ENCODE results near the gene SUN2. TPM values are rescaled to one million over a fixed set of nuclear protein-coding genes. Genes with fewer than 3 reads are reported as not detected.

Gene SUN2
- total RNA-seq, 1 experiment from 2014 or later, result 66.3 TPM

DNA sequence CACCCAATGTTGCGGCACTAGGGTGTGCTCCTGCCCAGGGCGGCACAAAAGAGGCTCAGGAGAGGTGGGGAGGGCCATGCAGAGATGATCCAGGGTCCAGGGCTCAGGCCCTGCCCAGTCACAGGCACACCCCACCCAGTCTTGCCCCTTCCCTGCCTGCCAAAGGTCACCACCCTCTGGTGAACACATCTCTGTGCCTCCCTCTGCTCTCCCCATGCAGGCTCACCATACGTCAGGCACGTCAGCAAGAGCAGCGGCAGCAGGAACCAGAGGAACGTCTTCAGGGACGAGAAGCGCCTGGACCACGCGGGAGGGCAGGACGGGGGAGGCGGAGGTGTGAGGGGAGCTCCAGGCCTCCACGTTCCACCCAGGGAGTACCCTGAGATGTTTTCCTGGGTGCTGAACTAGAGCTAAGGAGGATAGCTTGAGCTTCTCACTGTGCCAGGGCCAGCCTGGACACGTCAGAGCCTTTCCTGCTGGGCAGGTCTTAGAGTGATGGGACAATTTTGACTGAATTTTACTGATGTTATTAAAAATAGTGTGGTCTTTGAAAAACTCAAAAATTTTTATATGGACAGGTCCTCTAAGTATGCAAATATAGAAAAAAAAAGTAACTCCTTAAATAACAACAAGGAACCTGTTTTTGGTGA, 7.2 kb downstream of the SUN2 start:
- no peaks in the 10 kb centered on the region for H3K9me3 Mint-ChIP-seq (ENCODE audit: low read depth, unreplicated experiment)
- no peak overlapping the region for H3K27ac Mint-ChIP-seq (ENCODE audit: unreplicated experiment)
- CTCF ChIA-PET, result no interaction called here
- intact Hi-C loops (cut with micrococcal nuclease; ENCODE audit: unreplicated experiment), result no loop called here
- TF ChIP-seq, protein P1, sequence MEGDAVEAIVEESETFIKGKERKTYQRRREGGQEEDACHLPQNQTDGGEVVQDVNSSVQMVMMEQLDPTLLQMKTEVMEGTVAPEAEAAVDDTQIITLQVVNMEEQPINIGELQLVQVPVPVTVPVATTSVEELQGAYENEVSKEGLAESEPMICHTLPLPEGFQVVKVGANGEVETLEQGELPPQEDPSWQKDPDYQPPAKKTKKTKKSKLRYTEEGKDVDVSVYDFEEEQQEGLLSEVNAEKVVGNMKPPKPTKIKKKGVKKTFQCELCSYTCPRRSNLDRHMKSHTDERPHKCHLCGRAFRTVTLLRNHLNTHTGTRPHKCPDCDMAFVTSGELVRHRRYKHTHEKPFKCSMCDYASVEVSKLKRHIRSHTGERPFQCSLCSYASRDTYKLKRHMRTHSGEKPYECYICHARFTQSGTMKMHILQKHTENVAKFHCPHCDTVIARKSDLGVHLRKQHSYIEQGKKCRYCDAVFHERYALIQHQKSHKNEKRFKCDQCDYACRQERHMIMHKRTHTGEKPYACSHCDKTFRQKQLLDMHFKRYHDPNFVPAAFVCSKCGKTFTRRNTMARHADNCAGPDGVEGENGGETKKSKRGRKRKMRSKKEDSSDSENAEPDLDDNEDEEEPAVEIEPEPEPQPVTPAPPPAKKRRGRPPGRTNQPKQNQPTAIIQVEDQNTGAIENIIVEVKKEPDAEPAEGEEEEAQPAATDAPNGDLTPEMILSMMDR (IDR thresholded peaks at IDR 0.05; ENCODE audit: unreplicated experiment), result no peak
- H3K4me3 Mint-ChIP-seq (ENCODE audit: low read depth, unreplicated experiment), result no peak overlapping the region
- H3K36me3 Mint-ChIP-seq (ENCODE audit: insufficient read depth, unreplicated experiment), result peaks cover 70% of the 10 kb centered on the region
- no peaks in the 10 kb centered on the region for H3K27me3 Mint-ChIP-seq (ENCODE audit: unreplicated experiment)
- H3K4me1 Mint-ChIP-seq (ENCODE audit: low read depth, unreplicated experiment), result peaks cover 3% of the 10 kb centered on the region
- no peak for DNase-seq
- no TSS peak for BruUV-seq (replicated peaks)

DNA sequence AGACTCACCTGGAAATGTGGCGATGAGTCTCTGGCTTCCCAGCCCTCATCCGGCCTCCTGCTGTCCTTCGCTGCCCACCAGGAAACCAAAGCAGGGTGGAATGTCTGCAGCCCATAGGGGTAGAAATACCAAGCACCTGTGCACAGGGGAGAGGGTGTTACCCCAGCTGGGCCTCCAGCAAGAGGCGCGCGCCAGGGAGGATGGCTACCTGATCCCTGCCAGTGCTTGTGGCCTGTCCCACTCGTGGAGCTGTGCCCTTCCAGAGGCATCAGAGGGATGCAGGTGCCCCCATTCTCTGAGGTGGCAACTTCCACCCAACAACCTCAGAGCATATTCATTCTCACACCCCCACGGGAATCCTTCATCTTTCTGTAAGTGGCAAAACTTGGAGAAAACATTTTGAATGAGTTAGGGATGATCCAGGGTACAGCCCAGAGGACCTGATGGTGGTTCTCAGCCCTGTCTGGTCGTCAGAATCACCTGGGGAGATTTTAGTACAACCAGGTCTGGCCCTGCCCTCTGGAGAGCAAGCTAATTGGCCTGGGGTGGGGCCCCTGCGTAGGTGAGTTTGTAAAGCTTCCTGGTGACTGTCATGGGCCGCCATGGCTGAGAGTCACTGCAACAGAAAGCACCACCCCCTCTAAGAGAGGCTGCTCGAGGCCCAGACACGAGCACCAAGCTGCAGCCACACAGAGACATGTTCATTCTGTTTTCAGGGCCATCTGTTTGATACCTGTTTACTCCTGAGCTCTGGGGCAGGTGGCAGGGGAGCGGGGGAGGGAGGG, 9.9 kb downstream of the SUN2 start:
- intact Hi-C loops (cut with micrococcal nuclease; ENCODE audit: unreplicated experiment), result no loop called here

DNA sequence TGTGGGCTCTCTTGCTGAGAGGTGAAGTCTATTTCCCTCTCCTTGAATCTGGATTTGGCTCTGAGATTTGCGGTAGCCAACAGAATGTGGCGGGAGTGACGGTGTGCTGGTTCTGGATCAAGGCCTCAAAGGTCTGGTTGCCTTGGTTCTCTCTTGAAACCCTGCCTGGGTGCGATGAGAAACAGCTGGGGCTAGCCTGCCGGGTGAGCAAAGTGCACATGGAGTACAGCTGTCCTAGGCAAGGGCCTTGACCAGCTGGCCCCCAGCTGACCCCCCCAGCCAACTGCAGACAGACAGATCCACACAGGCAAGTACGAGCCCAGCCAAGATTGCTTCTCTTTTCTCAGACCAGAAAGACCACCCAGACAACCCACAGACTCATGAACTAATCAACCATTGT, 10.8 kb downstream of the SUN2 start:
- Mint-ChIP-seq H3K27ac (ENCODE audit: unreplicated experiment) (no peak overlapping the region), H3K36me3 (ENCODE audit: insufficient read depth, unreplicated experiment) (peaks cover 80% of the 10 kb centered on the region), H3K27me3 (ENCODE audit: unreplicated experiment) (no peaks in the 10 kb centered on the region), H3K4me1 (ENCODE audit: low read depth, unreplicated experiment) (no peaks in the 10 kb centered on the region), H3K4me3 (ENCODE audit: low read depth, unreplicated experiment) (no peak overlapping the region), H3K9me3 (ENCODE audit: low read depth, unreplicated experiment) (no peaks in the 10 kb centered on the region)
- no peak for DNase-seq
- BruUV-seq (replicated peaks), result no TSS peak
- intact Hi-C loops (cut with micrococcal nuclease; ENCODE audit: unreplicated experiment), result no loop called here
- TF ChIP-seq, protein P1 (IDR thresholded peaks at IDR 0.05; ENCODE audit: unreplicated experiment), result no peak
- CTCF ChIA-PET, result no interaction called here

More for the DNA sequence above, 9.9 kb downstream of the SUN2 start:
- Mint-ChIP-seq H3K27me3 (ENCODE audit: unreplicated experiment) (no peaks in the 10 kb centered on the region), H3K36me3 (ENCODE audit: insufficient read depth, unreplicated experiment) (peaks cover 82% of the 10 kb centered on the region), H3K9me3 (ENCODE audit: low read depth, unreplicated experiment) (no peaks in the 10 kb centered on the region), H3K4me1 (ENCODE audit: low read depth, unreplicated experiment) (no peaks in the 10 kb centered on the region), H3K4me3 (ENCODE audit: low read depth, unreplicated experiment) (no peak overlapping the region), H3K27ac (ENCODE audit: unreplicated experiment) (no peak overlapping the region)
- TF ChIP-seq, protein P1 (IDR thresholded peaks at IDR 0.05; ENCODE audit: unreplicated experiment), result no peak
- no peak for DNase-seq
- BruUV-seq (replicated peaks), result no TSS peak
- CTCF ChIA-PET, result no interaction called here

DNA sequence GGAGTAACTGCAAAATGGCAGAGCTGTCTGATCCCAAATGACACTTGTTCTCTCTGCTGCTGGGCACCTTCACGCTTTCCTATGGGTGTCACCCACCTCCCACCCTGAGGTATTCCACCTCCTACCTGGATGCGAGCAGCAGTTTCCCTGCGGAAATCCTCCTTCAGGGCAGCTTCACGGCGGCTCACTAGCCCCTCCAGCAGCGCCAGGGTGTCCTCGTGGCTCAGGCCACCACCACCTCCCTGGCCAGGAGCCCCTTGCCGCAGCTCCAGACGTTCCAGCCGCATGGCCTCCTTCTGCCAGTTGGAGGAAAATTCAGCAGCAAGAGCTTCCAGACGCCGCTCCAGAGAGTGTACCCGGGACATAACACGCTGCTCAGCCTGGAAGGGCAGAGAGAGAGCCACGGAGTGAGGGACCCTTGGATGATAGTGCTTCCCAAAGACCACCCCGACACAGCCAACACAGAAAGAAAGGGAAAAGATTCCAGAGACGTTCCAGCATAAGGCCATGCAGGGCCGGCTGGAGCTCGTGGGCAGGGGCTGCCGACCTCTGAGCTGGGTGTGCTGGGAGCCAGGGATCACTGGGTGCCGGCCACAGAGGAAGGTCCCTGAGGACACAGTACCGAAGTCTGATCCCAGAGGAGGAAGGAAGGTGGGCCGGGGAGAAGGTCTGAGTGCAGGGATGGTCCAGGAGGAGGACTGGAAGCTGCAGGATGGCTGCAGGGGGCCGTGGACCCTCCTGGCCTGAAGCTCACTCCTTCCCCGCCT, 13.4 kb downstream of the SUN2 start:
- intact Hi-C loops (cut with micrococcal nuclease; ENCODE audit: unreplicated experiment), result no loop called here
- no peaks in the 10 kb centered on the region for H3K27me3 Mint-ChIP-seq (ENCODE audit: unreplicated experiment)
- H3K4me1 Mint-ChIP-seq (ENCODE audit: low read depth, unreplicated experiment), result no peaks in the 10 kb centered on the region
- no TSS peak for BruUV-seq (replicated peaks)
- TF ChIP-seq, protein P1 (IDR thresholded peaks at IDR 0.05; ENCODE audit: unreplicated experiment), result no peak
- DNase-seq, result no peak
- H3K27ac Mint-ChIP-seq (ENCODE audit: unreplicated experiment), result peak overlapping the region; percentile 60
- peaks cover 72% of the 10 kb centered on the region for H3K36me3 Mint-ChIP-seq (ENCODE audit: insufficient read depth, unreplicated experiment)
- CTCF ChIA-PET, result interaction anchor here (0.9 kb wide), 1 partner anchor 18 kb away, joined by 3 read pairs; no protein-coding TSS in a partner anchor
- H3K9me3 Mint-ChIP-seq (ENCODE audit: low read depth, unreplicated experiment), result no peaks in the 10 kb centered on the region
- H3K4me3 Mint-ChIP-seq (ENCODE audit: low read depth, unreplicated experiment), result peak overlapping the region; percentile 30

All from Calu3 (cell line).